SK-N-SH treated with all-trans-retinoic acid at 6 μM for 48 hours (cell line): ENCODE results near the gene C7orf25.

Experiments
- PATZ1 ChIP-seq: fragments of 250-450 bp; sonication (Bioruptor Pico); IDR thresholded peaks from 2 replicates; pipeline ENCODE4 v1.8.0; 2020; ENCODE audit warnings: mild to moderate bottlenecking, moderate library complexity, borderline replicate concordance
- TSHZ2 ChIP-seq: fragments of 250-450 bp; sonication (Bioruptor Pico); IDR thresholded peaks from 2 replicates; pipeline ENCODE4 v1.5.0; 2020; ENCODE audit warnings: mild to moderate bottlenecking, moderate library complexity
- ZNF565 ChIP-seq: fragments of 450-650 bp; formaldehyde crosslinking; conservative IDR thresholded peaks from 2 replicates; pipeline ENCODE4 v1.5.0; 2020; ENCODE audit warnings: low read depth, mild to moderate bottlenecking, moderate library complexity

GRCh38 chr7:42893346-42894240 lies 18.3 kb downstream of the C7orf25 start:
- TF ChIP-seq ZNF565 (no peak), PATZ1 (CRISPR knock-in tag) (no peak), TSHZ2 (no peak)
